Trophoblast cell (in vitro differentiated cells and primary cell): ENCODE results near the gene SMARCB1.

Experiments used
- DNase-seq, 2 donors: peaks; one replicate each; pipeline ENCODE4 v3.0.0-alpha.2; 2016
- H2AFZ ChIP-seq: 2 replicates; pipeline ENCODE4 v1.6.1; 2013; ENCODE audit warnings: low read length, moderate library complexity, mild to moderate bottlenecking; ENCODE audit not compliant: insufficient read depth, poor library complexity
- H2AK5ac ChIP-seq: 2 replicates; pipeline ENCODE4 v1.6.1; 2013; ENCODE audit warnings: mild to moderate bottlenecking, low read length
- H2BK120ac ChIP-seq: 2 replicates; pipeline ENCODE4 v1.6.1; 2013; ENCODE audit warnings: low read length, mild to moderate bottlenecking, moderate library complexity; ENCODE audit not compliant: insufficient read depth, poor library complexity
- H2BK12ac ChIP-seq: 2 replicates; pipeline ENCODE4 v1.6.1; 2013; ENCODE audit warnings: mild to moderate bottlenecking, low read length, moderate library complexity
- H2BK5ac ChIP-seq: 2 replicates; pipeline ENCODE4 v1.6.1; 2013; ENCODE audit warnings: low read length, low read depth, moderate library complexity, mild to moderate bottlenecking; ENCODE audit not compliant: poor library complexity
- H3K14ac ChIP-seq: 2 replicates; pipeline ENCODE4 v1.6.1; 2013; ENCODE audit warnings: mild to moderate bottlenecking, low read length
- H3K18ac ChIP-seq: 2 replicates; pipeline ENCODE4 v1.6.1; 2013; ENCODE audit warnings: mild to moderate bottlenecking, low read length
- H3K23ac ChIP-seq: 2 replicates; pipeline ENCODE4 v1.6.1; 2013; ENCODE audit warnings: low read length
- H3K27ac ChIP-seq: 2 replicates; pipeline ENCODE4 v1.5.1; 2013; ENCODE audit warnings: low read depth, mild to moderate bottlenecking, inconsistent platforms, low read length, moderate library complexity
- H3K27me3 ChIP-seq: 2 replicates; pipeline ENCODE4 v1.6.1; 2013; ENCODE audit warnings: inconsistent platforms, mild to moderate bottlenecking, low read length, moderate library complexity; ENCODE audit not compliant: insufficient read depth
- H3K36me3 ChIP-seq, 2 experiments: 1 replicate in 1 of 2; 2 replicates in 1 of 2; pipeline ENCODE4 v1.6.1; 2013; ENCODE audit warnings: low read length in 2 of 2, mild to moderate bottlenecking in 2 of 2, moderate library complexity in 1 of 2; ENCODE audit not compliant: insufficient read depth in 2 of 2, control insufficient read depth in 1 of 2
- H3K4ac ChIP-seq: 2 replicates; pipeline ENCODE4 v1.6.1; 2013; ENCODE audit warnings: low read depth, mild to moderate bottlenecking, low read length, moderate library complexity
- H3K4me1 ChIP-seq, 2 experiments: 1 replicate in 1 of 2; 2 replicates in 1 of 2; pipeline ENCODE4 v1.6.1; 2013; ENCODE audit warnings: low read length in 2 of 2, mild to moderate bottlenecking in 2 of 2, moderate library complexity in 1 of 2; ENCODE audit not compliant: insufficient read depth in 2 of 2, control insufficient read depth in 1 of 2
- H3K4me2 ChIP-seq: 2 replicates; pipeline ENCODE4 v1.6.1; 2013; ENCODE audit warnings: inconsistent platforms, mild to moderate bottlenecking, low read length, moderate library complexity
- H3K4me3 ChIP-seq: 2 replicates; pipeline ENCODE4 v1.5.1; 2013; ENCODE audit warnings: mild to moderate bottlenecking, low read depth, low read length, inconsistent platforms
- H3K79me1 ChIP-seq: one replicate; pipeline ENCODE4 v1.6.1; 2013; ENCODE audit warnings: low read length
- H3K79me2 ChIP-seq: 2 replicates; pipeline ENCODE4 v1.6.1; 2013; ENCODE audit warnings: low read length, mild to moderate bottlenecking; ENCODE audit not compliant: control insufficient read depth, insufficient read depth, poor library complexity
- H3K9ac ChIP-seq: 2 replicates; pipeline ENCODE4 v1.6.1; 2013; ENCODE audit warnings: mild to moderate bottlenecking, low read length
- H3K9me3 ChIP-seq: 2 replicates; pipeline ENCODE4 v1.6.1; 2013; ENCODE audit warnings: low read depth, mild to moderate bottlenecking, control low read depth, inconsistent platforms, low read length; ENCODE audit not compliant: insufficient read depth
- H4K12ac ChIP-seq: 2 replicates; pipeline ENCODE4 v1.6.1; 2013; ENCODE audit warnings: low read depth, mild to moderate bottlenecking, low read length, moderate library complexity
- H4K8ac ChIP-seq: 2 replicates; pipeline ENCODE4 v1.6.1; 2013; ENCODE audit warnings: low read depth, mild to moderate bottlenecking, low read length, moderate library complexity
- H4K91ac ChIP-seq: one replicate; pipeline ENCODE4 v1.6.1; 2013; ENCODE audit warnings: low read depth, mild to moderate bottlenecking, low read length, moderate library complexity
- WGBS: extraction: QIAGEN DNeasy Blood & Tissue Kit; methylation state at CpG from one replicate; pipeline ENCODE4 v1.1.7; 2013; ENCODE audit warnings: missing lambda C conversion rate; ENCODE audit not compliant: insufficient read length, insufficient coverage; ENCODE audit errors: extremely low coverage; 5-methylcytosine and 5-hydroxymethylcytosine counted together

Gene SMARCB1

GRCh38 chr22:23832226-23833016, 45.7 kb downstream of the SMARCB1 start:
- Histone ChIP-seq H3K23ac (no peak overlapping the region), H3K79me2 (no peaks in the 10 kb centered on the region), H3K18ac (no peak overlapping the region), H2BK5ac (no peak overlapping the region), H4K12ac (no peak overlapping the region), H3K9ac (no peak overlapping the region), H3K4ac (no peak overlapping the region), H3K9me3 (peaks cover 3% of the 10 kb centered on the region), H2AK5ac (no peak overlapping the region), H3K4me1 (no peaks in the 10 kb centered on the region), H4K8ac (no peak overlapping the region), H3K14ac (no peak overlapping the region), H2BK120ac (no peak overlapping the region), H3K4me3 (no peak overlapping the region), H2BK12ac (no peak overlapping the region), H3K27ac (no peak overlapping the region), H3K36me3 (peaks cover 65 to 73% of the 10 kb centered on the region in 2 experiments), H3K79me1 (no peaks in the 10 kb centered on the region), H3K27me3 (no peaks in the 10 kb centered on the region), H4K91ac (no peak overlapping the region), H2AFZ (no peak overlapping the region), H3K4me2 (no peak overlapping the region)
- DNase-seq = no peak
- WGBS = no CpG with 5 or more reads among the region's 11 CpGs

- Histone ChIP-seq H3K4me3 (no peak overlapping the region), H3K79me2 (no peaks in the 10 kb centered on the region), H2BK12ac (no peak overlapping the region), H3K4me1 (peaks cover under 1 to 2% of the 10 kb centered on the region in 2 experiments), H4K12ac (no peak overlapping the region), H2AK5ac (no peak overlapping the region), H2BK5ac (no peak overlapping the region), H2AFZ (no peak overlapping the region), H3K14ac (no peak overlapping the region), H3K27ac (no peak overlapping the region), H3K18ac (no peak overlapping the region), H3K23ac (no peak overlapping the region), H3K79me1 (no peaks in the 10 kb centered on the region), H3K4ac (no peak overlapping the region), H3K9me3 (peaks cover 3% of the 10 kb centered on the region), H4K8ac (no peak overlapping the region), H3K9ac (no peak overlapping the region), H3K36me3 (peaks cover 60 to 67% of the 10 kb centered on the region in 2 experiments), H4K91ac (no peak overlapping the region), H3K4me2 (no peak overlapping the region), H3K27me3 (no peaks in the 10 kb centered on the region), H2BK120ac (no peak overlapping the region)
- no peak for DNase-seq
- WGBS = no CpG with 5 or more reads among the region's 16 CpGs
Measured at GRCh38 chr22:23833017-23833751, 46.4 kb downstream of the SMARCB1 start.

GRCh38 chr22:23833911-23834317, 47.1 kb downstream of the SMARCB1 start:
- no peaks in the 10 kb centered on the region for H3K27me3 ChIP-seq
- no peak overlapping the region for H2BK5ac ChIP-seq
- no peak overlapping the region for H3K9ac ChIP-seq
- peaks cover 5% of the 10 kb centered on the region for H3K9me3 ChIP-seq
- H2AFZ ChIP-seq = no peak overlapping the region
- H3K4me1 ChIP-seq = peaks cover 5 to 8% of the 10 kb centered on the region in 2 experiments
- H3K79me2 ChIP-seq = no peaks in the 10 kb centered on the region
- no peak for DNase-seq
- H3K27ac ChIP-seq = no peak overlapping the region
- no peak overlapping the region for H3K23ac ChIP-seq
- H4K91ac ChIP-seq = no peak overlapping the region
- no peak overlapping the region for H2BK120ac ChIP-seq
- no peak overlapping the region for H3K4me3 ChIP-seq
- H2AK5ac ChIP-seq = no peak overlapping the region
- H3K4me2 ChIP-seq = no peak overlapping the region
- no peak overlapping the region for H3K14ac ChIP-seq
- no peak overlapping the region for H4K8ac ChIP-seq
- no peak overlapping the region for H2BK12ac ChIP-seq
- H3K4ac ChIP-seq = no peak overlapping the region
- no peak overlapping the region for H3K18ac ChIP-seq
- no CpG with 5 or more reads among the region's 13 CpGs for whole genome bisulfite sequencing
- H3K79me1 ChIP-seq = no peaks in the 10 kb centered on the region
- H3K36me3 ChIP-seq = peaks cover 56 to 63% of the 10 kb centered on the region in 2 experiments
- H4K12ac ChIP-seq = no peak overlapping the region

GRCh38 chr22:23834406-23834792, 47.6 kb downstream of the SMARCB1 start:
- Histone ChIP-seq H2AK5ac (no peak overlapping the region), H2BK12ac (no peak overlapping the region), H3K79me2 (no peaks in the 10 kb centered on the region), H3K9ac (no peak overlapping the region), H2AFZ (no peak overlapping the region), H3K27ac (no peak overlapping the region), H3K9me3 (peaks cover 2% of the 10 kb centered on the region), H3K36me3 (peaks cover 51 to 58% of the 10 kb centered on the region in 2 experiments), H3K23ac (no peak overlapping the region), H3K4me3 (no peak overlapping the region), H4K8ac (no peak overlapping the region), H3K4me1 (peaks cover 6 to 11% of the 10 kb centered on the region in 2 experiments), H2BK120ac (no peak overlapping the region), H3K14ac (no peak overlapping the region), H3K79me1 (no peaks in the 10 kb centered on the region), H3K4ac (no peak overlapping the region), H3K18ac (no peak overlapping the region), H2BK5ac (no peak overlapping the region), H4K91ac (no peak overlapping the region), H4K12ac (no peak overlapping the region), H3K4me2 (no peak overlapping the region), H3K27me3 (no peaks in the 10 kb centered on the region)
- DNase-seq = no peak
- no CpG with 5 or more reads among the region's 3 CpGs for WGBS
